Psoas muscle (tissue), 8 donors: ENCODE data around the gene PPP6R3. TPM values are rescaled to one million over a fixed set of nuclear protein-coding genes. Genes with fewer than 3 reads are reported as not detected.
"Not testable (repeated sequence)": the region's sequence is repeated elsewhere in the genome, so short reads cannot be mapped to it uniquely, and the experiment has no call there.

Source experiments
- ATAC-seq, 4 donors: fragments of 200-7000 bp; cut with Tn5 transposase; one replicate each; pipeline ENCODE4 v1.9.1; 2020; ENCODE audit warnings: moderate library complexity in 3 of 4, mild to moderate bottlenecking in 2 of 4
- DNase-seq, 2 donors: peaks; one replicate each; pipeline ENCODE4 v3.0.0-alpha.2; 2020
- H3K27ac ChIP-seq: fragments of 200-600 bp; one replicate; pipeline ENCODE4 v1.8.0; 2022
- H3K27me3 ChIP-seq, 3 donors: fragments of 200-600 bp in 1 of 3; one replicate each; pipeline versions ENCODE4 v1.6.1 to v1.8.0; 2013 to 2022; ENCODE audit warnings: low read length in 2 of 3, mild to moderate bottlenecking in 2 of 3, moderate library complexity in 1 of 3; ENCODE audit not compliant: insufficient read depth in 3 of 3
- H3K36me3 ChIP-seq, 2 donors: fragments of 200-600 bp in 1 of 2; one replicate each; pipeline versions ENCODE4 v1.6.1 to v1.8.0; 2013 to 2022; ENCODE audit warnings: low read depth in 1 of 2, mild to moderate bottlenecking in 1 of 2, moderate library complexity in 1 of 2; ENCODE audit not compliant: insufficient read depth in 1 of 2
- H3K4me1 ChIP-seq: fragments of 200-600 bp; one replicate; pipeline ENCODE4 v1.8.0; 2022
- H3K4me3 ChIP-seq: fragments of 200-600 bp; one replicate; pipeline ENCODE4 v1.8.0; 2022; ENCODE audit warnings: mild to moderate bottlenecking
- H3K9me3 ChIP-seq: fragments of 200-600 bp; one replicate; pipeline ENCODE4 v1.8.0; 2022
- WGBS, 3 donors: extraction: QIAGEN DNeasy Blood & Tissue Kit; methylation state at CpG; one replicate each; pipeline versions ENCODE4 v1.1.6 to v1.1.7; 2013; 5-methylcytosine and 5-hydroxymethylcytosine counted together
- intact Hi-C, 2 donors: fragments of 100-400 bp; cut with DNase I; formaldehyde crosslinking; loops; one replicate each; pipeline versions ENCODE4 v1.11.0 to v1.14.2; 2022
- polyA plus RNA-seq, 3 donors: library from polyadenylated mRNA; stranded (reverse); fragments of 200-250 nt; gene quantifications; one replicate each; pipeline ENCODE4 v1.2.3, GENCODE V29; 2013
- total RNA-seq, 4 donors: library from RNA; stranded (reverse); fragmentation: NEBNext Ultra II Directional in 2 of 4; extraction: Animal tissue kit (Norgen Biotek cat#: 25700) in 2 of 4; gene quantifications; one replicate each; pipeline versions ENCODE4 v1.2.1 to v1.2.4, GENCODE V29; 2021 to 2023
- TF ChIP-seq, protein P1 (sequence below): fragments of 200-600 bp; IDR thresholded peaks from one replicate; pipeline ENCODE4 v1.8.0; 2022; ENCODE audit warnings: antibody characterized with exemption
- donor health status: healthy with polysubstance abuse.
- donor health status: DM: no; HTN: no; CAD: no; lungs with moderate emphysema.
- donor health status: Bipolar disorder and iron deficiency.
- donor health status: healthy.
- donor health status: DM: yes; HTN: yes; CAD: no.
- donor health status: DM: no; HTN: no; CAD: no.
- donor health status: DM: no; HTN: no; CAD: no.
- donor health status: DM: yes; HTN: yes; CAD: no.

Gene PPP6R3
- total and polyA plus RNA-seq, 7 donors, result 19.7 to 102 (median 58.8) TPM

DNA sequence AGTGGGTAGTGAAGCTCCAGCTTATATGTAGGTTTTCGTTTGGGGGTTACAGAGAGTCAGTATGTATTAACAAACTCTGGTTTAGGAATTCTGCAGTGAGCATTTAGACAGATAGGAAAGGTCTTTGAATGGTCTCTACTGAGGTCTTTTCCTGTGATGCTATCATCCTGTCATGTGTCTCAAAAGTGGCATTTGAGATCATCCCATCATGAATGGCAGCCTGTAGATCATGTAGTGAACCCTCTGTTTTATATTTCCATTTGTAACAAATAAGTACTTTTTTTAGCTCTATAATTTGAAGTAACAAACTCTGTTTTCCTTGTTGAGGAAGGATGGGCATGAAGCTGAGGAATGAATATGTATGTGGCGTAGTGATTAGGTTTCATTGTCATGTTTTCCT lies 76.2 kb downstream of the PPP6R3 start:
- peaks cover 3 to 20% of the 10 kb centered on the region in 2 donors for H3K36me3 ChIP-seq
- H3K9me3 ChIP-seq, result no peaks in the 10 kb centered on the region
- no peak overlapping the region for H3K4me3 ChIP-seq
- WGBS, 3 donors, result 89 to 97% (median 95%) methylated on average over 2 of the region's 2 CpGs
- H3K4me1 ChIP-seq, result peaks cover 69% of the 10 kb centered on the region
- ATAC-seq, result no peak
- H3K27ac ChIP-seq, result peak overlapping the region; percentile 84
- no peaks in the 10 kb centered on the region for H3K27me3 ChIP-seq
- intact Hi-C loops, result loop anchor here in 1 of 2 donors (5.0 to 10.0 kb wide), 2 partner anchors 34 to 72 kb away; partner anchors contain the start of gene PPP6R3
- TF ChIP-seq, protein P1, sequence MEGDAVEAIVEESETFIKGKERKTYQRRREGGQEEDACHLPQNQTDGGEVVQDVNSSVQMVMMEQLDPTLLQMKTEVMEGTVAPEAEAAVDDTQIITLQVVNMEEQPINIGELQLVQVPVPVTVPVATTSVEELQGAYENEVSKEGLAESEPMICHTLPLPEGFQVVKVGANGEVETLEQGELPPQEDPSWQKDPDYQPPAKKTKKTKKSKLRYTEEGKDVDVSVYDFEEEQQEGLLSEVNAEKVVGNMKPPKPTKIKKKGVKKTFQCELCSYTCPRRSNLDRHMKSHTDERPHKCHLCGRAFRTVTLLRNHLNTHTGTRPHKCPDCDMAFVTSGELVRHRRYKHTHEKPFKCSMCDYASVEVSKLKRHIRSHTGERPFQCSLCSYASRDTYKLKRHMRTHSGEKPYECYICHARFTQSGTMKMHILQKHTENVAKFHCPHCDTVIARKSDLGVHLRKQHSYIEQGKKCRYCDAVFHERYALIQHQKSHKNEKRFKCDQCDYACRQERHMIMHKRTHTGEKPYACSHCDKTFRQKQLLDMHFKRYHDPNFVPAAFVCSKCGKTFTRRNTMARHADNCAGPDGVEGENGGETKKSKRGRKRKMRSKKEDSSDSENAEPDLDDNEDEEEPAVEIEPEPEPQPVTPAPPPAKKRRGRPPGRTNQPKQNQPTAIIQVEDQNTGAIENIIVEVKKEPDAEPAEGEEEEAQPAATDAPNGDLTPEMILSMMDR, result no peak
- no peak for DNase-seq

DNA sequence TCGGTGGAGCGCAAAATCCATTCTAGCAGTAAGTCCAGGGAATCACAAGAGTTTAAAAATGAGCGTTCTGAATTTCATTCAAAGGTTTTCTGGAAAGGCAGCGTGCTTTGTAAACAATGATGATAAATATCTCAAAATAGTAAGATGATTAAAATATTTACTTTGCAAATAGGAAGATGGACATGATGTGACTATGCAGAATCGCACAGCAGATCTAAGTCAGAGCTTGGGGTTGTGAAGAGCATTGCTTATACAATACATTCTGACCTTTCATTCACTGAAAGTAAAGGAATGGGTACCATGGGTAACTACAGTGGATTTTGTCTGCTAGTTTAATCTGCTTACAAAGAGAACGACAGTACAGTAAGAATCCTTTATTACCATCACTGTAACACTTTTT lies 77.5 kb downstream of the PPP6R3 start:
- Histone ChIP-seq H3K4me1 (peaks cover 60% of the 10 kb centered on the region), H3K4me3 (no peak overlapping the region), H3K27ac (no peak overlapping the region), H3K9me3 (no peaks in the 10 kb centered on the region), H3K27me3 (no peaks in the 10 kb centered on the region), H3K36me3 (peaks cover 3 to 20% of the 10 kb centered on the region in 2 donors)
- 86 to 94% (median 91%) methylated on average over 6 of the region's 6 CpGs for WGBS, 3 donors
- DNase-seq, result no peak
- ATAC-seq, result no peak
- intact Hi-C loops, result loop anchor here in 1 of 2 donors (5.0 to 10.0 kb wide), 2 partner anchors 36 to 73 kb away; partner anchors contain the start of gene PPP6R3
- TF ChIP-seq, protein P1, result no peak

DNA sequence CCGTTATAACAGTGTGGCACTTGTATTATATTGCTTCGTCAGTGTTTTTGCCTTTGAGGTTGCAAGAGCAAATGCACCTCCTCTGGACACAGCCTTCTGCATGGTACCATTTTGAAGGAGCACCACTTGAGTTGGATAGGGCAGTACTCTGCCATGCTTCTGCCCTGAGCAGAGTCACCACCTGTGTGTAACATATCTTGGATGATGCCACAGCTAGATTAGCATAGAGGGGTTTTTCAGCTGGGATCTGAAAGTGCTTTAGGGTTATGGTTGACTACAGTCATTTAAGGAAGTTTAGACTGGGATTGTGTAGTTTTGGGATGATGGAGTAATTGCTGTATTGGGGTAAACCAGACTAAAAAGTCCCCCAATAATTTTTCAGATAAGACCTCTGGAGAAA lies 78.8 kb downstream of the PPP6R3 start:
- DNase-seq (no peak), ATAC-seq (no peak)
- Histone ChIP-seq H3K27me3 (no peaks in the 10 kb centered on the region), H3K4me3 (no peak overlapping the region), H3K36me3 (peaks cover 3 to 29% of the 10 kb centered on the region in 2 donors), H3K9me3 (no peaks in the 10 kb centered on the region), H3K27ac (no peak overlapping the region), H3K4me1 (peaks cover 60% of the 10 kb centered on the region)
- WGBS, 3 donors, result 93 to 100% (median 94%) methylated on average over 2 of the region's 2 CpGs
- intact Hi-C loops, result loop anchor here in 1 of 2 donors (5.0 to 10.0 kb wide), 2 partner anchors 37 to 75 kb away; partner anchors contain the start of gene PPP6R3
- TF ChIP-seq, protein P1, result no peak

DNA sequence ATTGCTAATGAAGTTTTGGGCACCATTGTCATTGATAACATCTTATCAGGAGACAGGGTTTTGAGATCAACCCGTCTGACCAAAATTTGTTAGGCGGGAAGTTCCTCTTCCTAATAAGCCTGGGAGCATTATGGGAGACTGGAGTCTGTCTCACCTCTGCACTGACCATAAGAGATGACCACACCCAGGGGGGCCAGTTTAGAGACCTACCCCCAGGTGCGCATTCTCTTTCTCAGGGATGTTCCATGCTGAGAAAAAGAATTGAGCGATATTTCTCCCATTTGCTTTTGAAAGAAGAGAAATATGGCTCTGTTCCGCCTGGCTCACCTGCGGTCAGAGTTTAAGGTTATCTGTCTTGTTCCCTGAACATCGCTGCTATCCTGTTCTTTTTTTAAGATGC lies 80.0 kb downstream of the PPP6R3 start:
- 73 to 90% (median 82%) methylated on average over 7 of the region's 7 CpGs for WGBS, 3 donors
- peaks cover 3 to 39% of the 10 kb centered on the region in 2 donors for H3K36me3 ChIP-seq
- H3K27ac ChIP-seq, result peak overlapping the region; percentile 27
- H3K9me3 ChIP-seq, ATAC-seq, DNase-seq, intact Hi-C loops, H3K27me3 ChIP-seq, H3K4me3 ChIP-seq: not testable (repeated sequence)
- H3K4me1 ChIP-seq, result peaks cover 60% of the 10 kb centered on the region

DNA sequence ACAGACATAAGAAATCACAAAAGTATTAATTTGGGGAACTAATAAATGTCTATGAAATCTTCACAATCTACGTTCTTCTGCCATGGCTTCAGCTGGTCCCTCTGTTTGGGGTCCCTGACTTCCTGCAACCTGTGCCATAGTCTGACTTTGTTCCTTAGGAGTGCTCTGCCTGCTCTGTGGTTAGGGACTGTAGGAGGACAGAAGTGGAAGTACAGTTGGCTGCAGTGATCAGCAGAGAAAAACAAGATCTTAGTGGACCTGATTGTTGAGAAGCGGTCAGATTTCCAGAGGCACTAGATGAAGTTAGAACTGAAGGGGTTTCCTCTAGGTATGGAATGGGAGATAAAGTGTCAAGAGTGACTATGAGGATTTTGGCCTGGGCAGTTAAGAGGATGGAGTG lies 80.6 kb downstream of the PPP6R3 start:
- ATAC-seq, result peak in 1 of 4 donors; percentile 33
- Histone ChIP-seq H3K27me3 (no peaks in the 10 kb centered on the region), H3K27ac (peak overlapping the region; percentile 19), H3K4me3 (no peak overlapping the region), H3K4me1 (peaks cover 63% of the 10 kb centered on the region), H3K9me3 (no peaks in the 10 kb centered on the region), H3K36me3 (peaks cover 3 to 39% of the 10 kb centered on the region in 2 donors)
- intact Hi-C loops, result no loop called here
- DNase-seq, result no peak
- TF ChIP-seq, protein P1, result no peak
- WGBS, 3 donors, result 94 to 97% (median 96%) methylated on average over 2 of the region's 2 CpGs
